ENCODE measurements around the gene OR6N1.

Gene OR6N1, protein sequence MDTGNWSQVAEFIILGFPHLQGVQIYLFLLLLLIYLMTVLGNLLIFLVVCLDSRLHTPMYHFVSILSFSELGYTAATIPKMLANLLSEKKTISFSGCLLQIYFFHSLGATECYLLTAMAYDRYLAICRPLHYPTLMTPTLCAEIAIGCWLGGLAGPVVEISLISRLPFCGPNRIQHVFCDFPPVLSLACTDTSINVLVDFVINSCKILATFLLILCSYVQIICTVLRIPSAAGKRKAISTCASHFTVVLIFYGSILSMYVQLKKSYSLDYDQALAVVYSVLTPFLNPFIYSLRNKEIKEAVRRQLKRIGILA

DNA sequence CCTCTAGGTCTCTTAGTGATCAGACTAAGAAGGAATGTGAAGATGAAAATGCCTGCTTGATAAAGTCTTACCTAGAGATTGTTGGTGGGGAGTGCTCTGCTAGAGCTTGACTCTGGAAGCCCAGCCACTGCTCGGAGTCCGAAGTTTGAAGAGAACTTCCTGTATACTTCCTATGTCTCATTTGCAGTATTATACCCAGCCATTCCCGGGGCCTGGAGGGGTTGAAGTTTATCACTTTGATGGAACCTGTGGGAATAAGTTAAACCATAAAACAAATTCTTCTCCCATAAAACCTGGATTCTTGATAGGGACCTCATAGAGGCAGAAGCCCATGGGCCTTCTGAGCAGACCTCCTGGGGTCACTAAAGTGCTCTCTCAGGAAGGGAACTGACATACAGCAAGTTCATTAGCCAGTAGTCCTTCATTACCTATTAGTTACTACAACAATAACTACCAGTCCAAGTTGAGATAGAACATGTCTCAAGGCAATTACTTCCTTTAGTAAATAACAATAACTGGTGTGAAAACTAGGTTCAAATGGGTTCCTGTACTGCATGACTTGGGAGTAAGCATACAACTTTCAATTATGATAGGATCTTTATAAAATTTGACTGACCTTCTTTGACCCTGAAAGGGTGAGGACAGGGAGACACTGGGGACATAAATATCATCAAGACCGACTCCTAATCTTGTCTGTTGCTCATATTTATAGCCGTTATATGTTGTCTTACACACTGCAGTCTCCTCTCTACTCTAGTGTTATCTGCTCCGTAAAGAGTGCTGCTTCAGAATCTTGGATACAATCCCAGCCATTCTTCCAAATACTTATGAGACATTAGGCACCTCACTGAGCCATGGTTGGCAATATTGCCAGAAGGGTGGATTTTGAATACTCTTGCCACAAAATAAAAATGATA is at the start of gene OR6N1:
OR6N1 (minus strand) TSS at position 246 of the 917 bp plus-strand sequence. CDS start 5,513 bp downstream, outside the sequence.
- no peak for DNase-seq (ENCODE audit: low spot score)

DNA sequence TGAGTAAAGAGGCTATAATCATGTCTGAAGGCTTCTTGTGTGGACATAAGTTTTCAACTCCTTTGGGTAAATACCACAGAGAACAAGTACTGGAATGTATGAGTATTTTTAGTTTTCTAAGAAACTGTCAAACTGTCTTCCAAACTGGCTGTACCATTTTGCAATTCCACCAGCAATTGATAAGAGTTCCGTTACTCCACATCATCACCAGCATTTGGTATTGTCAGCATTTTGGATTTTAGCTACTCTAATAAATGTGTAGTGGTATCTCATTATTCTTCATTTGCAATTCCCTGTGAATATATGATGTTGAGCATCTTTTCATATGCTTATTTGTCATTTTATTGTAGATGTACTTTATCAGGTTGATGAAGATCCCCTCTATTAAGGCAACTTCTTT is 49.7 kb upstream of the OR6N1 start:
- DNase-seq (ENCODE audit: low spot score) = no peak

DNA sequence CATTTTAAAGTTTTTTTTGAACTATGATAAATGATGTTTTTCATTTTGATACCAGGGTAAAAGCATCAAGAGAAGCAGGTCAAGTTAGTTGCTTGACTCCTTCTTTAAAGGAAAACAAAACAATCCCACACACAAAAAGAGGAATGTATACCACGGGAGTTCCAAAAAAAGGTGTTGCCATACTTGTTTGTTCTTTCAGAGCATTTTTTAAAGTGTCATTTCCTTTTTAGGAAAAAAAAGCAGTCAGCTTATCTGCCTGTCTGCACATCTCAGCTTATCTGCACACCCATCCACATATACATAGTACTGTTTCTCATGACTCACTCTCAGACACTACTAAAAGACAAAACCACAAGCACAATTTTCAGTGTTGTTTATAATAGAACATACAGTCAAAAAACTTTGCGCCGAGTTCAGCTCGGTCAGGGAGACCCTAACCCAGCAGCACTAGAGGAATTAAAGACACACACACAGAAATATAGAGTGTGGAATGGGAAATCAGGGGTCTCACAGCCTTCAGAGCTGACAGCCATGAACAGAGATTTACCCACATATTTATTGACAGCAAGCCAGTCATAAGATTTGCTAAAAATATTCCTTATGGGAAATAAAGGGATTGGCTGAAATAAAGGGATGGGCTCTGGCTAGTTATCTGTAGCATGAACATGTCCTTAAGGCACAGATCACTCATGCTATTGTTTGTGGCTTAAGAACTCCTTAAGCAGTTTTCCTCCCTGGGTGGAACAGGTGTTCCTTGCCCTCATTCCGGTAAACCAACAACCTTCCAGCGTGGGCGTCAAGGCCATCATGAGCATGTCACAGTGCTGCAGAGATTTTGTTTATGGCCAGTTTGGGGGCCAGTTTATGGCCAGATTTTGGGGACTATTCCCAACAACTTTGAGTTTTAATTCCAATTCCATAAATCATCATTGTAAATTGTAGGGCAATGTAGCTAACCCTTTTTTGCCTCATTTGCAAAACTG is 47.8 kb upstream of the OR6N1 start:
- DNase-seq (ENCODE audit: low spot score) = no peak

DNA sequence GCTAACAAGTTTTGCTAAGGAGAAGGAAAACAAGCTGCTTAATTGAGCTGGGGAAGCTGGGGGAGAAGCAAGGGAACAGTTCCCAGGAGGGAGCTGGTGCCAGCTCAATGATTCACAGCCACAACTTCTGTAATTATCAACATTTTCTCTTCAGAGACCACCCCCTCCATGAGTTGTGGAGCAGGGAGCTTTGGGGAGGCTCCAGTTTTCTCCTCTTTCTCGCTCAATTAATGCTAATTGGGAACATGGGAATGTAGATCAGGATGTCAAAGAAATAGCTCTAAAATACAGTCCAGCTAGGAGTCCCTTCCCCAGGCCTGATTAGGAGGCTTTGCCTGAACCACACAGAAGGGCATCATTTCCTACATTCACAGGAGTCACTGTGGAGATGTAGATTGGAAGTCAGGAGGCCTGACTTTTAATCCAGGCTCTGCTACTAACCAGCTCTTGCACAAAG is 47.0 kb upstream of the OR6N1 start:
- no peak for DNase-seq (ENCODE audit: low spot score)

DNA sequence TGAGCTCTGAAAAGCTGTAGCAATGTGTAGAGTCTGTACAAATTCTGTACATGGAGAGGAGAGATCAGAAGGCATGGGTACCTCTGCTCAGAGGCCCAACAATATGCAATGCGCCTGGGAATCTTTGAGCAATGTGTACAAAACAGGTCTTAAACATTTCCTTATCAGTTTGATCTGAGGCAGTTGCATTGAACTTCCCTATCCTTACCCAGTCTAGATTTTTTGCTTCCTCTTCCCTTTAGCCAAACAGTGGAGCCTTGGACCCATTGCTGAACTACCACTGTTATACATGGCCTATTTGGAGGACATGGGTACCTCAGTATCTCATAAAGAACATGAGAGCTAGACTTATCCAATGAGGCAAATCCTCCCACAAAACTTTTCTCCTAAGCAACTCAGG is 46.6 kb upstream of the OR6N1 start:
- DNase-seq (ENCODE audit: low spot score) = no peak

DNA sequence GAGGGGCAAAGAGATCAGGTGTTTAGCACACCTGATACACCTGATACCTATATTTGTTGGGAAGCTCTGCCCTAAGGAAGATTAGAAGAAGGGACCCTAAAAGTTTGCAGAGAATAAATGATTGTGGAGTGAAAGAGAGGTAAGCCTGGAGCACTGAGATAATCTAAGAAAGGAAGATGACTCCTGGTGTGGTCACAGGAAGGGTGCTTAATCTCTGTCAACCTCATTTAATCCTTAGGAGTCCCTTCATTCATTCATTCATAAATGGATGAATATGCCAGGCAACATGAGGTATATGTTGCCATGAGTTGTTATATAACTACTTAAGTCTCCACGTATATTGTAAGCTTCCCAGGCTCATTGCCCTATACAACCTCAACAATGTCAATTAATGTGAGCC is 43.0 kb upstream of the OR6N1 start:
- no peak for DNase-seq (ENCODE audit: low spot score)

DNA sequence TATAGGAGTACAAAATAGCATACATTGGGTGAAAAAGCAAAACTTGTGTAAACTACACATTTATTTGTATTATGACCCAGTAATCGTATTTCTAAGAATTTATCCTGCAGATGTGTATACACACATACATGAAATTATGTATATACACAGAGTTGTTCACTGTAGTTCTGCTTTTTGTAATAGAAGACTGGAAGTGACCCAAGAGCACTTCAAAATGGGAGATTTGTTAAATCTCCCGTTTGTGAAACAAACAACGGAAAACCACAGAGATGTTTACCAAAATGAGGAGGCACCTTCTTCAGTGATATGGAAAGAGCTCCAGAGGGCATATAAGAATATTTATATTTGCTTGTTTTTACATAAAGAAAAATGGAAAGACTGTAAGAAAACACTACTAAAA is 41.2 kb upstream of the OR6N1 start:
- DNase-seq (ENCODE audit: low spot score) = no peak

DNA sequence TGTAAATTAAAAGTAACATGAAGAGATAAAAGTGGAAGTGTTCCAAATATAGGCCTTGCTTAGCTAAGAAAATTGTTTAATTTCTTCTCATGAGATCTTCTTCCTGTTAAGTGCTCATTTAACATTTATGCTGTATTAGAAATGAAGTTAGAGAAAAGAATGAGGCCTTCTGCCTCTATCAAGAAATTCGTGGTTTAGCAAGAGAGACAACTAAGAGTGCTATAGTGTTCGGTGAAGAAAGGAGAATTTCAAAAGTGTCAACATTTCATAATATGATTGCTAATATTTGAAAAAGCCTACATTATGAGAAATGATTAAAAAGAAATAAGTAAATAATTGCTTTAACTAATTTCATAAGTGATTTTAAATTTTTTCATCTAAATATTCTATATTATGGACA is 40.3 kb upstream of the OR6N1 start:
- no peak for DNase-seq (ENCODE audit: low spot score)

DNA sequence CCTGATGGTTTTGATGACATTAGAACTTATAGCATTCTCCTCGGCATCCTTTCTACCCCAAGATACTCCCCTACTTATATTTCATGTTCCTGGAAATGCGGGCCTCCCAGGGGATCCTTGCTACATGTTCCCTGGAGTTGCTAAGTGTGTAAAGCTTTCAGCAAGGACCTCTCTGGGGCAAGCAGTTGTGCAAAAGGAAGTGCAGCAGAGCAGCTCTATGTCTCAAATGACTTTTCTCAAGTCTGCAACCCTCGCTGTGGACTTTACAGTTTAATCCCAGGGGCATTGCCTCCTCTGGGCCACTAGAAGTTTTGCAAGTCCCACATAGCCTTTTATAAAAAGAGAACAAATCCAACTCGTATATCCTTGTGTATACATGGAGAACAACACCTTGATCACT is 38.3 kb upstream of the OR6N1 start:
- no peak for DNase-seq (ENCODE audit: low spot score)

DNA sequence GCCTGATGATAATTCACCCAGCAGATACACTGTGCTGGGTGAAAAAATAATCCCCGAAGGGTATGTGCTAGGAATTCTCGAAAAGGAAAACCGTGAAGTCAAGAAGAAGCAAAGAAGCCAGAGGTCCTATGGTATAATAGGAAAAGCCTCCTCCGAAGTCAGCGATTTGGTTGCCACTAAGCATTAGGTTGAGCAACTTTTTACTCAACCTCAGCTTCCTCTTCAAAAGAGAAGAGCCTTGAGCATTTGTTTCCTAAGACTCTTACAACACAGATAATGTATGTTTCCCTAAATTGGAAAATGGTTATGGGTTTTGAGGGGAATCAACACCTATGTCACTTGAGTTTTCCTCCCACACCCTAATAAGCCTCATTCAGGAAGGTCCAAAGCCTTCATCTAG is 37.9 kb upstream of the OR6N1 start:
- DNase-seq (ENCODE audit: low spot score) = no peak

DNA sequence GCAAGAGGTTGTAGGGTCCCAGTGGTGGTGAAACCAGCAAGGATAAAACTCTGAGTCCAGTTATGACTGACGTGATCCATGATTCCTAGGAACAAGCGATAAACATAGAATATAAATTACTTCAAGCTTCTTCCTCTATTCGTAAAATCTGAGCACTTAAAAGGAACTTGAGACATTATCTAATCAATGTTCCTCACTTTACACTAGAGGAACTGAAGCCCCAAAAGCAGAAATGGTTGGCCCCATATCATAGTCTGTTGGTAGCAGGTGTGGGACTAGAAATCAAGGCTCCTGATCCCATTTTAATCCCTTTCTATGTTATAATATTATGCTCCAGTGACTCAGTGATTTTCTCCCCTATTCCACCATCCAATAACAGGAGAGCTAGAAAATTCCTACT is 37.3 kb upstream of the OR6N1 start:
- no peak for DNase-seq (ENCODE audit: low spot score)

DNA sequence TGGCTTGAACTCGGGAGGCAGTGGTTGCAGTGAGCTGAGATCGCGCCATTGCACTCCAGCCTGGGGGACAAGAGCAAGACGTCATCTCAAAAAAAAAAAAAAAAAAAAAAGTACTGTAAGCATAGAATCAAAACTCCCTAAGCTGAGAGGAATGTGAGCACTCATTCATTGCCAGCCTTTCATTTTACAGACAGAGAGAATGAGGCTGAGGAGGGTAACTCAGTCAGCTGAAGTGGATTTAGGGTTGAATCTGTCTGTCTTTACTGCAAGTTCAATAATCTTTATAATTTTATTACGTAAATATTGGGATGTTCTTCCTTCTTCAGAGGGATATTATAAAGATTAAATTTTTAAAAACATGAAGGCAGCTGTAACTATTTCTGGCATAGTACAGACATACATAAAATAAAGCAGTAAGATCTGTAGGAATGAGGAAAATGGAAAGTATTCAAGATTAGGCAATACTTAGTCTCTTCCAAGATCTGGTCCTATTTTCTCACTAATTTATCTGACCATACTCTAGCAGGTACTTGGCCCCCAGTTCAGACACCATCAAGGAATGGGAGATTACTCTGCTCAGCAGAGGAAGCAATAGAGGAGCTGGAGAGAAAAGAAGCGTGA is 35.0 kb upstream of the OR6N1 start:
- DNase-seq (ENCODE audit: low spot score) = no peak

DNA sequence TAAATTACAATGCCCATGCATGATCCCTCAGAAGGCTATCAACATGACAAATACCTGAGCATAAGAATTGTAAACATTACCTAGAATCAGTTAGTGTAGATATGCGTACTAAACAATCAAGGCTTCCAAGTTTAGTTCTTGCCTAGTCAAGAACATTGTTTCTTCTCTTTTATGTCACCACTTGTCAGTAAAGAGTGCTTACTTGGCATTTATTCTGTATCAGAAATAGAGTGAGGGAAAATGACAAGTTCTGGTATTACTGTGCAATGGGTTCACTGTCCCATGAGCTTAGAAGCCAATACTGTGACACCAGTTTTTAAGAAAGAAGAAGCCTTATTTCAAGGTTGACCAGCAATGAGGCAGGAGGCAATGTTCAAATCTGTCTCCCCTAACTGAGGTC is 31.7 kb upstream of the OR6N1 start:
- DNase-seq (ENCODE audit: low spot score) = no peak

DNA sequence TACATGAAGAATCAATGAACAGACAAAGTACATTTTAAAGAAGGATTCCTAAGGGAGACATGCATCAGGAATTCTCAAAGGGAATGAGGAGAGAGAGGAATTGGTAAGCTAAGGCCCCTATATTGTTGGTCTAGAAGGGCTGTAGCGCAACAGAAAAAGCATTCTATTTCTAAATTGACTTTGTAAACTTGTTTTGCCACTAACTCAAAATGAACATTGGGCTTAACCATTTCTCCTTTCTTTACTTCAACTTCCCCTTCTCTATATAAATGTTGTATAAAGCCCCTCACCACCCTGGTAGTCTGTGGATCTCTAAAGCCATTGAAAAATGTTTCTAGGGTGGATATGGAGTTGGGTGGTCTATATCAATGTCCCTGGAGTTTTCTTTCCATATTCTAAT is 29.4 kb upstream of the OR6N1 start:
- DNase-seq (ENCODE audit: low spot score) = no peak

DNA sequence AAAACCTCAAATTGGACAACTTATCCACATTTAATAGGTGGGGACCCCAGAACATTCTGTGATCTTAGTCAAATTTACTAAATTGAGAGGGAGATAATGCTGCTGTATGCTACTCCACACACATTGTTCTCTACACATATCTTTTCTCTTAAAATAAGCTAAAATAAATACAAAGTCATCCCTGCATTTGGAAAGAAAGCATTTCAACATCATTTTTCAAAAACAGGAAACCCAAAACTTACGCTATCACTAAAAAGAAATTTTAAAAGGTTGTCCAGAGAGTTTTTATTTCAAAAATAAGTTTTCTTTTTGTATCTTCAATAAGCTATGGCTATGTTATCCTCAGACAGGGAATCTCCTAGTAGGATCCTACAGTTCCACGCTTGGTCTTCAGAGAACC is 28.5 kb upstream of the OR6N1 start:
- DNase-seq (ENCODE audit: low spot score) = no peak

DNA sequence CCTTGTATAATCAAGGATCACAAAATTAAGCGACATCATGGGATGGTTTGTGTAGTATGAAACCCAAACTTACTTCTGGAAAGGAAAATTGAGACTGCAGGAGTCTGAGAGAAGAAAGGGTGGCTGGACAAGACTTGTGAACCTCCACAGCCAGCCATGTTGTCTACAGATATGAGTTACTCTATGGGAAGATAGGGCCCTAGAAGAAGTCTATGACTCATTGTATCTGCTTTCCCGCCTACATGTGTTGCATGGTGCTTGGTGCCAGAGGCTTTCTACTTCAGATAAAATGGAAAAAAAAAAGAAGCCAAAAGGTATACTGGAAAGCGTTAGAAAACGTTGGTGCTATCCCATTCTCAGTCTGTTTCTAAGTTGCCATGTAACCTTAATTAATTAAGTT is 27.7 kb upstream of the OR6N1 start:
- DNase-seq (ENCODE audit: low spot score) = no peak

DNA sequence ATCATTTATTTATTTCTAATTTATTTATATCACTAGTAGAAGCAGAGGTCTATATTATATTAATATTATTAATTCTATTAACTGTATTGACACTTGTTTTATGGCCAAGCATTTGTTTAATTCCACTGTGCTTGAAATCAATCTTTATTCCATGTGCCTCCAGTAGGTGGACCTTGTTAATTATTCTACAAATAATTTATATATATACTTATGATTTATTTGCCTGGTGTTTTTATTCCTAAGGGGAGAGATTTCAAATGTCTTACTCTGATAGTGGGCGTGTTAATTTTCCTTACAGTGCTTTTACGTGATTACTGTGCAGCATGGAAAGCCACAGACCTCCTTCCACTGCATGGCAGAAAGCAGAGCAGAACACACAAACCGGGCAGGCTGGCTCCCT is 26.5 kb upstream of the OR6N1 start:
- DNase-seq (ENCODE audit: low spot score) = no peak

DNA sequence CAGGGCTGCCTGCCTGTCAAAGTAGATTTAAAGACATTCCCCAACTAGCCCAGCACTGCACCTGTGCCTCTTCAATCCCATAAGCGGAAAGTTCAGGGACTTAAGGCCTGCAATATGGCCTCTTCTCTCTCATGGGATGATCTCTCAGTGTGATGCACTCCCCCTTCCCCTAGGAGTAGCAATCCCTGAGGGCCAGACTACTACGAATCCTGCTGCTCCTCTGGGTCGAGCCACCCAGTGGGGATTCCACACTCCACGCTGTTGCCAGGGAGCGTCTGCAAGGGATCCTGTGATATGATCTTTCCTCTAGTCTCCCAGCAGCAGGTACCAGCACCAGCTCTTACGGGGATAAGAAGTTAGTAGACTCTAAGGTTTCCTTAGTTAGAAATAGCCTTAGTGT is 22.3 kb upstream of the OR6N1 start:
- no peak for DNase-seq (ENCODE audit: low spot score)

DNA sequence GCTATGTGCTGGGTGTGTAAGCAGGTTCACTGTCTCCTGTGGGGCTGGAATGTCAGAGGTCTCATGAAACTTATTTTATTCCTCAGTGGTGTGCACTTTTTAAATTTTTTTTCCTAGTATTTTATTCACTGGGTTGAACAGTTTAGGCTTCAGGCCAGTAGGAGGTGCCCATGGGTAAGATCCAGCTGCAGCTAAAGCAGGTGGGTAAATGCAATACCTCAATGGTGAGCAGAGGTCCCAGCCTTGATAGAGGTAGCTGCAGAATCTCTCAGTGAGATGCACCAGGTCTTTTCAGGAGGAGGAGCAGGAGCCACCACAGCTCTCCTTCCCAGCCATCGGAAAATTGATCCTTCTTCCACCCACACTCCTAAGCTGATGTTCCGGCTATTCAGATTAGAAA is 21.6 kb upstream of the OR6N1 start:
- no peak for DNase-seq (ENCODE audit: low spot score)

DNA sequence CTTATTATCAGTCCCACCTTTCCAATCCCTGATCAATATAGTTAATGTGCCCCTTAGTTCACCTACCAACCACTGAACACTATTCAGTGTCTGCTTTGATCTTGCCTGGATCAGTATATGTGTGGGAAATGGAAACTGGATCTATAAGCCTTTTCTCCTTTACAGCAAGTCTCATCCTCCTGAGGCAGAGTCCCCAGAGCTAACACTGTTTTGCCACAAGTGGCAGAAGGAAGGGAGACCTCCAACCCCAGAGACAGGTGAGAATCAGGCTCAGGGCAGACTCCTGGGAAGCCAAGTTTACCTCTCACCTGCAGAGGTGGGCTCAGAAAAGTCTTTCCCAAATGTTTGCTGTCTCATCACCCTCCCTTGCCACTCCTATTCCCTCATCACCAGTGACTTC is 9.1 kb upstream of the OR6N1 start, which contains the start of gene OR6N2:
OR6N2 (minus strand) TSS at position 101 of the 400 bp plus-strand sequence. CDS start 3,569 bp downstream, outside the sequence.
- DNase-seq (ENCODE audit: low spot score) = no peak

DNA sequence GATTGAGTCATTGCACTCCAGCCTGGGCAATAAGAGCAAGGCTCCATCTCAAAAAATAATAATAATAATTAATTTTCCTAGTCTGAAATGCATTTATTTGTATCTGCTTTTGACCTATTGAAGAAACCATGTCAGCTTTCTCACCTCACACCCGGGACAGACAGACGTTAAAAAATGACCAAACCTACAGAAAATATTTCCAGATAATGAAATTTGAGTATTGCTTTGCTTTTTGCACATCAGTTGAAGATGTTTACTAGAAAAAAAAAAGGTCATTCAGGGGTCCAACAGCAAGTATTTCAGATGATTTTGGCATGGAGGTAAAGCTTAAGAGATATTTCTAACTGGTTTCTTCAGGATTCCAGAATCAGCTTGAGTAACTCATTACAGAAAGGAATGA is 17.6 kb downstream of the OR6N1 start, which contains the start of gene OR6K6:
OR6K6 (plus strand) TSS at position 301 of the 400 bp plus-strand sequence. CDS start 168 bp downstream, outside the sequence.
- DNase-seq (ENCODE audit: low spot score) = no peak

Data from kidney capillary endothelial cell (primary cell).